Ovary (tissue), 3 donors: ENCODE results near the gene PPP1R13B.

Experiments
- CTCF ChIP-seq, 3 donors: fragments of 450-650 bp in 2 of 3; fragments of 200-600 bp in 1 of 3; IDR thresholded peaks; one replicate each; pipeline versions ENCODE4 v1.5.1 to v1.8.0; 2016 to 2022; ENCODE audit warnings: antibody characterized with exemption in 3 of 3, mild to moderate bottlenecking in 1 of 3
- POLR2A ChIP-seq: fragments of 450-650 bp; IDR thresholded peaks from one replicate; pipeline ENCODE4 v1.6.1; 2017; ENCODE audit warnings: antibody characterized with exemption, mild to moderate bottlenecking, moderate library complexity
- donor health status: DM: no; HTN: no; CAD: no.

- TF ChIP-seq CTCF (IDR thresholded peaks at IDR 0.05) (no peak), POLR2A (no peak)
These were observed 150.2 kb downstream of the PPP1R13B start for GRCh38 chr14:103697206-103697602.
